ENCODE results near the gene SH3BP5.
"Not testable (repeated sequence)": the region's sequence is repeated elsewhere in the genome, so short reads cannot be mapped to it uniquely, and the experiment has no call there.

The SH3BP5 gene

DNA sequence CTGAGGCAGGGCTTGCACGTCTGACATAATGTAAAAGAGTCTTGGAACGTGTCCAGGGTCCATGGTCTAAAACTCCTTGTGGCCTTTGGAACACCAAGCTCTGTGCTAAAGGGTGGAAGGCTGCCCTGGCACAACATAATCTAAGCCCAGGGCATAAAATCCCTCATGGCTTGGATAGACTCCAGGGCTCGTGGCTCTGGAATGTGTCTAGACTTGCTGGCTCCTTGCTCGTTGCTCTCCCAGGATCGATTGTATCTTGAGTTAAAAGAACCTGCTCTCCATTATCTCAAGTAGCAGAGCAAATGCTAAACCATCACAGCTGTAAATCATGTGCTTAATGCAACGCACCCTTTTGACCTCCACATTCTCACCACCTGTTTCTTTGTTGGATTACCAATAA is 31.7 kb upstream of the SH3BP5 start:
- not testable (repeated sequence) for H2AK5ac ChIP-seq (ENCODE audit: low read length, severe bottlenecking); H2BK12ac ChIP-seq (ENCODE audit: low read length in 2 of 2); H3K4me2 ChIP-seq (ENCODE audit: low read length, poor library complexity, severe bottlenecking); H3K27ac ChIP-seq (ENCODE audit: low read length, poor library complexity, severe bottlenecking); H4K91ac ChIP-seq (ENCODE audit: low read length); DNase-seq; H2BK15ac ChIP-seq (ENCODE audit: low read depth, poor library complexity, severe bottlenecking); H3K23ac ChIP-seq (ENCODE audit: low read length in 2 of 2); H3K36me3 ChIP-seq (ENCODE audit: control insufficient read depth in 1 of 2, insufficient read depth in 2 of 2, low read depth in 1 of 2, low read length in 2 of 2); H2BK120ac ChIP-seq (ENCODE audit: low read depth, low read length); H3K4ac ChIP-seq (ENCODE audit: low read depth in 1 of 2, low read length in 2 of 2); H2AFZ ChIP-seq (ENCODE audit: low read depth, low read length); H3K27me3 ChIP-seq (ENCODE audit: control insufficient read depth in 1 of 2, insufficient read depth in 1 of 2, low read length in 2 of 2); H3K4me3 ChIP-seq (ENCODE audit: insufficient read depth in 1 of 2, low read depth in 1 of 2, low read length in 2 of 2); H3K9ac ChIP-seq (ENCODE audit: low read length); H3K79me1 ChIP-seq (replicated peaks; ENCODE audit: low read length, poor library complexity, severe bottlenecking); H2BK5ac ChIP-seq (ENCODE audit: low read depth, low read length, poor library complexity, severe bottlenecking); H3K18ac ChIP-seq (ENCODE audit: low read depth in 1 of 2, low read length in 2 of 2); H4K8ac ChIP-seq (ENCODE audit: low read length); H3K9me3 ChIP-seq (ENCODE audit: control insufficient read depth, low read length); H3K14ac ChIP-seq (ENCODE audit: low read length in 2 of 2); H3K4me1 ChIP-seq (ENCODE audit: control insufficient read depth, insufficient read depth, low read depth, low read length)
- WGBS, result 44% methylated on average over 6 of the region's 6 CpGs

DNA sequence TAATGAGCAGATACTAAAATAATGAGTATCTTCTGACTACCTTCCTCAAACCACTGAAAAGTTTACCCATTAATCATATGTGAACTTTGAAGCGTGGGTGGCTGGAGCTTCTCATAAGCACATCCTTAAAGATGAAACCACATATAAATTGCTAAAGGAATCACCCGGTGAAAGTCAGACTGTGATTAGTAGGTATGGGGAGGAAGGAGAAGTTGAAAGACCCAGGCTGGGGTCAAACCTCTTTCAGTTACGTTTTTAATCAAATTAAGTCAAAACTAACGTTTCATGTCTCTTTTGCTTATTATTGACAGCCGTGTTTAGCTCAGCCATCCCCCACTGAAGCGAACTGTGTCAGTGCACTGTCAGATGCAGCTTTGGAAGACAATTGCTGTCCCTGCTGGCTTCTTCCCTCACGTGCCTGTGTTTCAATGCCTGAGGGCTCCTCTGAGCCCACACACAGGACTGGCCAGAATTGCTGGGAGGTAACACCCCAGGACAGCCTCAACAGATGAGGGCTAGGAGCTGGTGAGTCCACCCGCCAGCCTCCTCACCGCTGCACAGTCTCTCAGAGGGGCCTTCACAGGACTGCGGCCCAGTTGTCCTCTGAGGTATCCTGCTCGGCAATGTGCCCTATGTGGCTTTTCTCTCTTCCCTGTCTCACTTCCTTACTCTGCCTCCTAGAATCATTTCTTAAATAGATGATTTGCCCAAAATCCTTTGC is 29.3 kb upstream of the SH3BP5 start:
- Histone ChIP-seq H2AK5ac (ENCODE audit: low read length, severe bottlenecking) (no peak overlapping the region), H4K8ac (ENCODE audit: low read length) (no peak overlapping the region), H3K4me3 (ENCODE audit: insufficient read depth in 1 of 2, low read depth in 1 of 2, low read length in 2 of 2) (no peak overlapping the region), H3K4ac (ENCODE audit: low read depth in 1 of 2, low read length in 2 of 2) (no peak overlapping the region), H3K27me3 (ENCODE audit: control insufficient read depth in 1 of 2, insufficient read depth in 1 of 2, low read length in 2 of 2) (no peaks in the 10 kb centered on the region), H2BK15ac (ENCODE audit: low read depth, poor library complexity, severe bottlenecking) (no peak overlapping the region), H3K27ac (ENCODE audit: low read length, poor library complexity, severe bottlenecking) (no peak overlapping the region), H2BK120ac (ENCODE audit: low read depth, low read length) (no peak overlapping the region), H3K23ac (ENCODE audit: low read length in 2 of 2) (no peak overlapping the region), H3K14ac (ENCODE audit: low read length in 2 of 2) (no peak overlapping the region), H2BK12ac (ENCODE audit: low read length in 2 of 2) (no peak overlapping the region), H3K4me1 (ENCODE audit: control insufficient read depth, insufficient read depth, low read depth, low read length) (peaks cover 2% of the 10 kb centered on the region), H3K9ac (ENCODE audit: low read length) (peak overlapping the region; percentile 46), H3K18ac (ENCODE audit: low read depth in 1 of 2, low read length in 2 of 2) (no peak overlapping the region), H3K4me2 (ENCODE audit: low read length, poor library complexity, severe bottlenecking) (no peak overlapping the region), H2AFZ (ENCODE audit: low read depth, low read length) (no peak overlapping the region), H3K9me3 (ENCODE audit: control insufficient read depth, low read length) (no peaks in the 10 kb centered on the region), H2BK5ac (ENCODE audit: low read depth, low read length, poor library complexity, severe bottlenecking) (no peak overlapping the region), H3K36me3 (ENCODE audit: control insufficient read depth in 1 of 2, insufficient read depth in 2 of 2, low read depth in 1 of 2, low read length in 2 of 2) (no peaks in the 10 kb centered on the region), H4K91ac (ENCODE audit: low read length) (no peak overlapping the region), H3K79me1 (replicated peaks; ENCODE audit: low read length, poor library complexity, severe bottlenecking) (no peaks in the 10 kb centered on the region)
- 71% methylated on average over 9 of the region's 11 CpGs for WGBS
- no peak for DNase-seq

DNA sequence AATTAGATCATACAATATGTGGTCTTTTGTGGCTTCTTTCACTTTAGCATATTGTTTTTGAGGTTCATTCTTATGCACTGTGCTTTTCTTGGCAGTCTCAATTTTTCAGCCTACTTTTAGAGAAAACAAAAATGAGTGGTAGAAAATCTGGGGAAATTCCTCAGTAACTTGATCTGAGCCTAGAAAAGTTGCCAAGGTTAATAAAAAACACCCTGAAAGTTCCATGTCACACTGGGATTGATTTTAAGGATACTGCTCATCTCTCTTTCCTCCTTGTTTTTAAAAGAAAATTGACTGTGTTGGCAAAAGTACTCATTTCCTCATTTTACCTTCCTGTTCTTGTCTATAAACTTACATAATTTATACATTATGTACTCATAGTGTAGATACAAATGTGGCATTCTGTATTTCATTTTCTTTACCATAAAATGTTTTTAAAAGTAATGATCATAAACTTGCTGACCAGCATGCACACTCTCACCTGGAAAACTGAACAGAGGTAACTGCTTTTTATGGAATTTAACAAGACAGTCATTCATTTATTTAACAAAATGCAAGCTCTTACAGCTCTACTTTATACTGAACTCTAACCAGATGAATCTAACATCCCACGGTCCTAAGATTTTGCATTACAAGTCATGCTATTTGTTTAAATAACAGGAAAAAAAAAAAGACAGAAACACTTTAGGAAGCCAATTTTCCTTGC is 28.6 kb upstream of the SH3BP5 start:
- peaks cover 2% of the 10 kb centered on the region for H3K4me1 ChIP-seq (ENCODE audit: control insufficient read depth, insufficient read depth, low read depth, low read length)
- no peak overlapping the region for H3K4ac ChIP-seq (ENCODE audit: low read depth in 1 of 2, low read length in 2 of 2)
- no peak overlapping the region for H3K4me2 ChIP-seq (ENCODE audit: low read length, poor library complexity, severe bottlenecking)
- H3K14ac ChIP-seq (ENCODE audit: low read length in 2 of 2), result no peak overlapping the region
- no peaks in the 10 kb centered on the region for H3K9me3 ChIP-seq (ENCODE audit: control insufficient read depth, low read length)
- peak overlapping the region; percentile 46 for H3K9ac ChIP-seq (ENCODE audit: low read length)
- no peaks in the 10 kb centered on the region for H3K36me3 ChIP-seq (ENCODE audit: control insufficient read depth in 1 of 2, insufficient read depth in 2 of 2, low read depth in 1 of 2, low read length in 2 of 2)
- H3K27me3 ChIP-seq (ENCODE audit: control insufficient read depth in 1 of 2, insufficient read depth in 1 of 2, low read length in 2 of 2), result no peaks in the 10 kb centered on the region
- no CpG with 5 or more reads among the region's 1 CpG for WGBS
- H2AK5ac ChIP-seq (ENCODE audit: low read length, severe bottlenecking), result no peak overlapping the region
- H3K79me1 ChIP-seq (replicated peaks; ENCODE audit: low read length, poor library complexity, severe bottlenecking), result no peaks in the 10 kb centered on the region
- no peak overlapping the region for H4K8ac ChIP-seq (ENCODE audit: low read length)
- H3K18ac ChIP-seq (ENCODE audit: low read depth in 1 of 2, low read length in 2 of 2), result no peak overlapping the region
- H3K4me3 ChIP-seq (ENCODE audit: insufficient read depth in 1 of 2, low read depth in 1 of 2, low read length in 2 of 2), result no peak overlapping the region
- no peak overlapping the region for H3K23ac ChIP-seq (ENCODE audit: low read length in 2 of 2)
- H4K91ac ChIP-seq (ENCODE audit: low read length), result no peak overlapping the region
- no peak overlapping the region for H2BK12ac ChIP-seq (ENCODE audit: low read length in 2 of 2)
- no peak overlapping the region for H2BK5ac ChIP-seq (ENCODE audit: low read depth, low read length, poor library complexity, severe bottlenecking)
- no peak overlapping the region for H3K27ac ChIP-seq (ENCODE audit: low read length, poor library complexity, severe bottlenecking)
- DNase-seq, result no peak
- no peak overlapping the region for H2BK120ac ChIP-seq (ENCODE audit: low read depth, low read length)
- no peak overlapping the region for H2BK15ac ChIP-seq (ENCODE audit: low read depth, poor library complexity, severe bottlenecking)
- no peak overlapping the region for H2AFZ ChIP-seq (ENCODE audit: low read depth, low read length)

DNA sequence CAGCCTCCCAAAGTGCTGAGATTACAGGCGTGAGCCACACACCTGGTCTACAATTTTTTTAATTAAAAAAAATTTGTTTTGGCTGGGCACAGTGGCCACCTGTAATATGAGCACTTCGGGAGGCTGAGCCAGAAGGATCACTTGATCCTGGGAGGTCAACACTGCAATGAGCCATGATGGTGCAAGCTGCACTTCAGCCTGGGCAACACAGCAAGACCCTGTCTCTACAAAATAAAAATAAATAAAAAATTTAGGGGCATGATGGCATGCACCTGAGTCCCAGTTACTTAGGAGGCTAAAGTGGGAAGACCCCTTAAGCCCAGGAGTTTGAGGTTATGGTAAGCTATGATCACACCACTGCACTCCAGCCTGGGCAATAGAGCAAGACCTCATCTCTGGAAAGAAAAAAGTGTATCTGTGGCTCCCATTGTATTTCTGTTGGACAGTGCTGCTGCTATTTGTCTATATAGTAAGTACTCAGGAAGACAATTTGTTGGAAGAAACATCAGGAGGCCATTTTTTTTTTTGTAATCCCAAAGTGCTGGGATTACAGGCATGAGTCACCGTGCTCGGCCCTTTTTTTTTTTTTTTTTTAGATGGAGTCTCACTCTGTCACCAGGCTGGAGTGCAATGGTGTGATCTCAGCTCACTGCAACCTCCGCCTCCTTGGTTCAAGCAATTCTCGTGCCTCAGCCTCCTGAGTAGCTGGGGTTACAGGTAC is 27.5 kb upstream of the SH3BP5 start:
- Histone ChIP-seq H3K27me3 (ENCODE audit: control insufficient read depth in 1 of 2, insufficient read depth in 1 of 2, low read length in 2 of 2) (no peaks in the 10 kb centered on the region), H3K9ac (ENCODE audit: low read length) (no peak overlapping the region), H3K4me3 (ENCODE audit: insufficient read depth in 1 of 2, low read depth in 1 of 2, low read length in 2 of 2) (no peak overlapping the region), H2BK15ac (ENCODE audit: low read depth, poor library complexity, severe bottlenecking) (no peak overlapping the region), H4K91ac (ENCODE audit: low read length) (no peak overlapping the region), H3K79me1 (replicated peaks; ENCODE audit: low read length, poor library complexity, severe bottlenecking) (no peaks in the 10 kb centered on the region), H3K14ac (ENCODE audit: low read length in 2 of 2) (no peak overlapping the region), H3K4ac (ENCODE audit: low read depth in 1 of 2, low read length in 2 of 2) (no peak overlapping the region), H3K9me3 (ENCODE audit: control insufficient read depth, low read length) (no peaks in the 10 kb centered on the region), H3K4me2 (ENCODE audit: low read length, poor library complexity, severe bottlenecking) (no peak overlapping the region), H3K36me3 (ENCODE audit: control insufficient read depth in 1 of 2, insufficient read depth in 2 of 2, low read depth in 1 of 2, low read length in 2 of 2) (no peaks in the 10 kb centered on the region), H3K18ac (ENCODE audit: low read depth in 1 of 2, low read length in 2 of 2) (no peak overlapping the region), H3K4me1 (ENCODE audit: control insufficient read depth, insufficient read depth, low read depth, low read length) (peaks cover 2% of the 10 kb centered on the region), H2BK12ac (ENCODE audit: low read length in 2 of 2) (no peak overlapping the region), H2AK5ac (ENCODE audit: low read length, severe bottlenecking) (no peak overlapping the region), H2AFZ (ENCODE audit: low read depth, low read length) (no peak overlapping the region), H2BK120ac (ENCODE audit: low read depth, low read length) (no peak overlapping the region), H3K27ac (ENCODE audit: low read length, poor library complexity, severe bottlenecking) (no peak overlapping the region), H4K8ac (ENCODE audit: low read length) (no peak overlapping the region), H2BK5ac (ENCODE audit: low read depth, low read length, poor library complexity, severe bottlenecking) (no peak overlapping the region), H3K23ac (ENCODE audit: low read length in 2 of 2) (no peak overlapping the region)
- DNase-seq, result no peak
- WGBS, result 79% methylated on average over 6 of the region's 6 CpGs

Measured in mesenchymal stem cell (in vitro differentiated cells and primary cell).